ENCODE results near the gene CFAP65.

Gene CFAP65

GRCh38 chr2:219041252-219041651, at the start of gene CFAP65:
Gene CFAP65 (minus strand): TSS chr2:219041516. CDS start chr2:219039048, 2,468 bp downstream.
- DNase-seq, result peak; percentile 30

GRCh38 chr2:219090436-219091299, 49.4 kb upstream of the CFAP65 start:
- DNase-seq, result no peak

GRCh38 chr2:219089330-219089729, 48.0 kb upstream of the CFAP65 start:
- DNase-seq, result no peak

GRCh38 chr2:219087848-219088247, 46.5 kb upstream of the CFAP65 start:
- no peak for DNase-seq

GRCh38 chr2:219087361-219087760, 46.0 kb upstream of the CFAP65 start:
- no peak for DNase-seq

GRCh38 chr2:219086196-219086595, 44.9 kb upstream of the CFAP65 start:
- DNase-seq, result no peak

- DNase-seq, result no peak
Observed at GRCh38 chr2:219084791-219085190, 43.5 kb upstream of the CFAP65 start.

- DNase-seq, result no peak
Observed at GRCh38 chr2:219082332-219082958, 41.1 kb upstream of the CFAP65 start.

GRCh38 chr2:219081701-219082331, 40.5 kb upstream of the CFAP65 start:
- no peak for DNase-seq

GRCh38 chr2:219081096-219081495, 39.8 kb upstream of the CFAP65 start:
- no peak for DNase-seq

- no peak for DNase-seq
Observed at GRCh38 chr2:219079417-219079816, 38.1 kb upstream of the CFAP65 start.

- DNase-seq, result no peak
Observed at GRCh38 chr2:219078951-219079350, 37.6 kb upstream of the CFAP65 start.

GRCh38 chr2:219078126-219078525, 36.8 kb upstream of the CFAP65 start:
- no peak for DNase-seq

- DNase-seq, result no peak
Observed at GRCh38 chr2:219076253-219076652, 34.9 kb upstream of the CFAP65 start.

- DNase-seq, result no peak
Observed at GRCh38 chr2:219073413-219074129, 32.3 kb upstream of the CFAP65 start.

- no peak for DNase-seq
Observed at GRCh38 chr2:219072741-219073250, 31.5 kb upstream of the CFAP65 start.

- no peak for DNase-seq
Observed at GRCh38 chr2:219071131-219071816, 30.0 kb upstream of the CFAP65 start.

GRCh38 chr2:219065484-219065883, 24.2 kb upstream of the CFAP65 start:
- no peak for DNase-seq

- no peak for DNase-seq
Observed at GRCh38 chr2:219062081-219062480, 20.8 kb upstream of the CFAP65 start.

- DNase-seq, result peak; percentile 19
Observed at GRCh38 chr2:219060821-219061791, 19.8 kb upstream of the CFAP65 start, which contains the start of gene IHH. Gene IHH (minus strand): TSS chr2:219060921. CDS start chr2:219060467, 454 bp downstream.
